ACHN (cell line): Measurements from ENCODE around the gene EMSY.
A peak's percentile ranks its signal among the peaks of the same experiment; 100 is the strongest.
"Not testable (repeated sequence)": the region's sequence is repeated elsewhere in the genome, so short reads cannot be mapped to it uniquely, and the experiment has no call there.

ENCODE experiments used
- DNase-seq: peaks from one replicate; pipeline ENCODE4 v3.0.0-alpha.2; 2015
- in situ Hi-C: cut with HindIII; loops from 2 replicates; pipeline ENCODE4 v1.10.0; 2017; ENCODE audit warnings: low sequenced_read_pairs, low pct_ligation_motif_present, low pct_unique_long_range_greater_than_20kb

EMSY gene

DNA sequence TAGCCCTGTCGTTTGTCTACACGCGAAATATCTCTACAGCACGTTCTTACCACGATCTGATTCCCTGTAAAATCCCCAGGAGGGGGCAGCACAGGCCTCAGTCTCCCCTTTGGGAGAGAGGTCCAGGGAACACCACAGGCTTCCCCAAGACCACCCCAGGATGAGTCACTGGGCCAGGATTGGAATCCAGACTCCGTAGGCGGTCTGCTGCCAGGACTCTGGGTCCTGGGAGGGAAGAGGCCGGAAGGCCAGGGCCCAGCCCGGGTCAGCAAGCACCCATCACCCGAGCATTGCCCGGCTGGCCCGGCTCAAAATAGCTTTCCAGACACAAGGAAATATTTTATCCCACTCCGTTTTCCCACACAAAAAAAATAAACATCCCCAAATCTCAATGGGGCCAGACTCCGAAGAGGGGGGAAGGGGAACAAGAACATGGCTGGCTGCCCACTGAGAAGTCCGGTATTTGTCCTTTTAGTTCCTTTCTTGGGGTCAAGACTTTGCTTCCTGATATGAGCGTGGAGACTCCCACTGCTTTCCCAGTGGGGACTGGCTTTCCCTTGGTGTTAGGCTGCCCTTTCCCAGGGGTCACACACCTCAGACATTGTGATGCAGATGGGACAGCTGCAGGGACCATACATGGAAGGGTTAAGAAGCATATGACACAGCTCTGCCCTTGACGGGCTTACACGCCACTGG lies 134.4 kb downstream of the EMSY start:
- in situ Hi-C loops: no loop called here
- no peak for DNase-seq

DNA sequence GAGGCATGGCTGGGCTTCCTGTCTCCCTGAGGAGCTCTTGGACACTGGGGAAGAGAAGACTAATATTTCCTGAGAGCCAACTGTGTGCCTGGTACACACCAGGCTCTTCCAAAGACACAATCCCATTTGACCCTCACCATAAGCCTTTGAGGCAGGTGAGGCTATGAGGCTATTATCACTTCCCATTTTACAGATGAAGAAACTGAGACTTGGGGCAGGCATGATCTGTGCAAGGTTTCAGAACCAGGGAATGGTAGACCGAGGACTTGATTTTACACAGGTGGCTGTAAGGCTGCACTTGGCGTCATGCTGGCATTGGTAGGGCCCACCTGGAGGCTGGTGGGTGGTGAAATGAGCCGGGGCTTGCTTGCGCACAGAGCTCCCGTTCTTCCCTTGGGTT lies 134.9 kb downstream of the EMSY start:
- no peak for DNase-seq
- in situ Hi-C loops: no loop called here

DNA sequence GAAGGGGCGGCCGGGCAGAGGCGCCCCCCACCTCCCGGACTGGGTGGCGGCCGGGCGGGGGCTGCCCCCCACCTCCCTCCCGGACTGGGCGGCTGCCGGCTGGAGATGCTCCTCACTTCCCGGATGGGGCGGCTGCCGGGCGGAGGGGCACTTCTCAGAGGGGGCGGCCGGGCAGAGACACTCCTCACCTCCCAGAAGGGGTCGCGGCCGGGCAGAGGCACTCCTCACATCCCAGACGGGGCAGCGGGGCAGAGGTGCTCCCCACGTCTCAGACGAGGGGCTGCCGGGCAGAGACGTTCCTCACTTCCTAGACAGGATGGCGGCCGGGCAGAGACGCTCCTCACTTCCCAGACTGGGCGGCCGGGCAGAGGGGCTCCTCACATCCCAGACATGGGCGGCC lies 137.7 kb downstream of the EMSY start:
- DNase-seq, in situ Hi-C loops: not testable (repeated sequence)

DNA sequence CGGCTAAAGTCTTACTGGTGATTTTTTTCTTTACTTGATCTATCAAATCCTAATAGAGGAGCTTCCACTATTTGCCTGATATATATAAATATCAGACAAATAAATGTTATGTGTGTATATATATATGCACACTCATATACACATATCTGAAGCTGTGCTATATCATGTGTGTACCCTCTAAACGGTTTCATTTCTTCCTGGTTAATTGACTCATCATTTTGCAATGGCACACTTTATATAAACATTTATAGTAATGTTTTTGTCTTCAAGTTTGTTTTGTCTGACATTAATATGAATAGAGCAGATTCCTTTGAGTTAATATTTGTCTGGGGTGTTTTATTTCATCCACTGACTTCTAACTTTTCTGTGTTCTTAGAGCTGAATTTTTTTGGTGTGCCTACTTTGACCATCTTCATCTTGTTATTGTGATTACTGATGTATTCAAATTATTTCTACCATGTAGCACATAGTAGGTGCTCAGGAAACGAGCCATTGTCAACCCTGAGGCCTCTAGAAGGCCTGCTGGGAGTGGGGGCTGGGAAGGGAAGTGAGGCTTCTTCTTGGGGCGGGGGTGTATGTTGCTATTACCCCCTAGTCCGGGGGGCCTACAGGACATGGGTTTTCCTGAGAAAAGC lies 143.1 kb downstream of the EMSY start:
- in situ Hi-C loops: no loop called here
- DNase-seq: no peak

DNA sequence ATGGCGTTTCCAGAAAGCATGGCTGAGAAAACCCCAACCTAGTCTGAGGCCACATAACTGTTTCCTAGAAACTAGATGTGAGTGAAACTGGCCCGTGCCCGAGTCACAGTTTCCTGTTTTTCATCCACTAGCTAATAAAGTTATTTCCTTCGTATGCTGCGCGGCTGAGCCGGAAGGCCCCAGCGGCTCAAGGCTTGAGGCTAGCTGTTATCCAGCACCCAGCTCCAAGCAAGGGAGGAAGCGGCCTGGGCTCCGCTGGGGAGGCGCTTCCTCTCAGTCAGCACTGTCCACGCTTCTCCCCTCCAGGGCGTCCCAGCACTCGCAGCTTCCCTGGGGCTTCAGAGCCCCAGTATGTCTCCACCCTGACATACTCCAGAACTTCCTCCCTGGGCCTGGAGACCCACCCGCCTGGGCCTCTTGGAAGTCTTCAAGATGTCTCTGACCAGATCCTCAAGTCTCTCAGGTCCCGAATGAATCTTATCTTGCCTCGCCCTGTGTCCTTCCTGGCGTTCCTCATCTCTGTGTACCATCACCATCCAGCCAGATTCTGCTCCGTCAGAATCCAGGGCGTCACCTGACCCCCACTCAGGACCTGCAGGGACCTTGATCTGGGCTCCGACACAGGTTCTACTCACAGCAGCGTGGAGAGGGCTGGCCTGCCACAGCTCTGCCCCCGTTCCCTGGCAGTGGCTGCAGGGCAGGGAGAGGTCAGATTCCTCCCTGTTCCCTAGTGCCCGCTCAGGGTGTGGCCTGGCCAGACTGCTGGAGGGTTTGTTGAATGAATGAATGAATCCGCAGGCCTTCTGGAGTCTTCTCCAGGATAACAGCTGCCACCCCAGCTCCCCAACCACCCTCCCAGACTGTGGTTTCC lies 143.9 kb downstream of the EMSY start:
- DNase-seq: no peak
- in situ Hi-C loops: no loop called here

DNA sequence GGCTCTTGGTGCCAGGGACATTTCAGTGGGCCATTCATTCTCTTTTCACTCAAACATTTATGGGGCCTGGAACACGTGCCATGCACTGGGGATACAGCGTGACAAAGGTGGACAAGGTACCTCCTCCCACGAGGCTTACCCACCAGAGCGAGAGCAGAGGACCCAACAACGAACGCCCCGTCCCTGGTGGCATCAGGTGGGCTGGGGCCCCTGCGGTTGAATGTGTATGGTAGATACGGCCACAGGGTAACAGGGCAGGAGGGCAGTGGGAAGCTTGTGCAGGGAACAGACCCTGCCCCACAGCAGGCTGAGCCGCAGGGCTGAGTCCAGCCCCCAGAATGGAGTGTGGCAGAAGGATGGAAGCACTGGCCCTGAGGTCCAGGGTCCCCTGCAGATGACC lies 144.7 kb downstream of the EMSY start:
- in situ Hi-C loops: no loop called here
- no peak for DNase-seq

DNA sequence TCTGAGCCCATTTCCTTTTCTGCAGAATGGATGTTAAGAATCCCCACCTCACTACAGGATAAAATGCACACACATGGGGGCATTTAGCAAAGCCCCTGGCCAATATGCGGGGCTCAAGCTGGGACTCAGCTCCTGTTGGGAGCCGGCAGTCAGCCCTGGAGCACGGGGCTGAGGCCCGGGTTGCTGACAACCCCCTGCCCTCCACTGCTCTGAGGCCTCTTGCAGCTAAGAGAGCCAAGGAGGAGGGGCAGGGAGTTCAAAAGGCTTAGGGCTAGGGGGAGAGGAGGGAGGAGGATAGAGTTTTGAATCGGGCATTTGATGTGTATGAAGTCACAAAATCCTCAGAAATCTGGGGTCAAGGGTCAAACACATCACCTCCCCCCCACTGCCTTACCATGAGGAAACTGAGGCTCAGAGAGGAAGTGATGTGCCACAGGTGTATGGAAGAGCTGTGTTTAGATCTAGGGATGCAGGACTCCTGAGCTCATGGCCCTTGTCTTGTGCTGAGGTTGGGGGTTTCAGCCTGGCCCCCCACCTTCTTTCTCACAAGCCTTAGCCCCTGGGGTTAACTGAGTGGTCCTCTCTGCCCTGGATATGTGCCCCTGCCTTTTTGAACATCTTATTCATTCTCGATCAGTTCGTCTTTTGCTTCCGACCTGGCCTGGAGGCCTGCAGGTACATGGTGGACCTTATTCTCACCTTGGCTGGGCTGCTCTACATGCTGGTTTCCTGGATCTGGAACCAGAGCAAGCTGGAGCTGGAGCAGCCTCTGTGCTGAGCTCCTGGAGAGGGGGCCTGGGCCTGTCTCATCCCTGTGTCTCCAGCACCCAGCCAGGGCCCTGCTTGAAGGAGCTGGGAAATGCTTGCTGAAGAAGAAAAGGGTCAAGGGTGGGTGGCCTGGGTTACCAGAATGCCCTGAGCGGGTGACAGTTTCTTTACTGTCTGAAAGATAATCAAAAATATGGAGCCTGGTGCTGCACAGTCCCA lies 145.4 kb downstream of the EMSY start:
- DNase-seq: no peak
- in situ Hi-C loops: no loop called here

DNA sequence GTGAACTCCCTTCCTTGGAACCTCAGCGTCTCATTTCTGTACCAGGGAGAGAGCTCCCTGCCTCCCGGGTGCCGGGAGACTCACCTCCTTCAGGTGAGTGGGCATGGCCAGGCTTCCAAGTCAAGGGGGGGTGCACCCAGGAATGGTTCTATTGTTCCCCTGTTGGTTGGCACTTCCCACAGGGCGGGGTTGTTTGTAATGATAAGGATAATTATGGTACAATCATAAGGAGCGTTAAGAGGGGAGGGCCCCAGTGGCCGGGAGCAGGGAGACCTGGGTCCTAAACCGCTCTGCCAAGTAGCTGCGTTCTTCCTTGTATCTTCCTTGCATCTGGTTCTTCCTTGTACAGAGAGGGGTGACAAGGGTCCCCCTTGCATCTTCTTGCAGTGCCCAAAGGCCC lies 146.6 kb downstream of the EMSY start:
- in situ Hi-C loops: no loop called here
- no peak for DNase-seq

DNA sequence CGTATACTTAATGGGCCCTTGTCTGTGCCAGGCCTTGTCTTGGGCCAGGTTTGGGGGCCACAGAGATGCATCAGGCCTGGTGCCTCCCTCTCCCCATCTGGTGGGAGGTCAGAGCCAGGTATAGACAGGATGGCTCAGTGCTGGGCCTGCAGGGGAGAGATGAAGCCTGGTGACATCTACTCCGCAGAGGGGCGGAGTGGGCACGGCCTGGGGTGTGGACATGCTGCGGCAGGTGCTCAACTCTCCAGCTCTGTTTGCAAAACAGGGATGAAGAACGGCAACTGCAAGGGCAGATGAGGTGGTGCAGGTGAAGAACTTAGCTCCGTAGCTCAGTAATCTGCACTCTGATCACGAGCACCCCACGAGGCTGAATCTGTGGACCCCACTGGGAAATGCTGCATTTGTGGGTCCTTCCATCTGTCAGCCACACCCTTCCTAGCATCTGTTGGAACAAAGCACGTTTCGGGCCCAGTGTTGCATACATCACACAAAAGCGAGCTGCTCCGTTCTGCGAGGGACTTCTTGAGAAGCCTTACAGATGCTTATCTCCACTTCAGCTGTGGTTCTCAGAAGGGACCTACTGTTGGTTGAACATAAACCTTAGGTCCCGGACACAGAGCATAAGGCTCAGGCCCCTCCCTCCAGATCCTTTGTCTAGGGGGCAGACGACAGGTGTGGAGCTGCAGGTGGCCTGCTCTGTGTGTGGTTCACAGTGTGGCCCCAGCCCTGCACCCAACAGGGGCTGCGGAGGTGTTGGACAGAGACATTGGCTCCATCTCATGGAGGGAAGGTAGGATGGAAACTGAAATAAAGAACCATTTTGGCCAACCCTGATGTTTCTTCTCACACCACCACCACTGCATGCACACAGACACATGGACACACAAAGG lies 147.5 kb downstream of the EMSY start:
- in situ Hi-C loops: no loop called here
- DNase-seq: no peak

DNA sequence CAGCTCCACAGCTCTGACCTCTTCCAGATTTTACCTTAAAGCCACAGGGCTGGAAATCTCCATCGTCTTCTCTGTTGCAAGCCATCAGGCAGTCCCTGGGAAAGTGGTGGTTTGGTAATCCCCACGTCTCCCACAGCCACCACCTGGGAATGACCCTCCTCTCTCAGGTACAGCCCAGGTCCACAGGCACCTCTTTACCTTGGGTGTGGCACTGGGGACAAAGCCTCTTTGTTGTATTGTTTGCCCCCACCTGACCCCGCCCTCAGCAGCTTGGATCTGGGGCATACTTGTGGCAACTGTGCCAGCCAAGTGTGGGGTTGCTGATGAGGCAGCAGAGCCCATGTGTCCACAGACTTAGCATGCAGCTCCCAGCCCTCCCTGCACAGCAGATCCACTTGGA lies 148.1 kb downstream of the EMSY start:
- no peak for DNase-seq
- in situ Hi-C loops: no loop called here

DNA sequence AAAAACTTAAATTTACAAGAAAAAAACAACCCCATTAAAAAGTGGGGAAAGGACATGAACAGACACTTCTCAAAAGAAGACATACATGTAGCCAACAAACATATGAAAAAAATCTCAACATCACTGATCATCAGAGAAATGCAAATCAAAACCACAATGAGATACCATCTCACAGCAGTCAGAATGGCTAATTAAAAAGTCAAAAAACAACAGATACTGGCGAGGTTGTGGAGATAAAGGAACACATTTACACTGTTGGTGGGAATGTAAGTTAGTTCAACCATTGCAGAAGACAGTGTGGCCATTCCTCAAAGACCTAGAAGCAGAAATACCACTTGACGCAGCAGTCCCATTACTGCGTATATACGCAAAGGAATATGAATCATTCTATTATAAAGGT lies 150.3 kb downstream of the EMSY start:
- DNase-seq, in situ Hi-C loops: not testable (repeated sequence)

DNA sequence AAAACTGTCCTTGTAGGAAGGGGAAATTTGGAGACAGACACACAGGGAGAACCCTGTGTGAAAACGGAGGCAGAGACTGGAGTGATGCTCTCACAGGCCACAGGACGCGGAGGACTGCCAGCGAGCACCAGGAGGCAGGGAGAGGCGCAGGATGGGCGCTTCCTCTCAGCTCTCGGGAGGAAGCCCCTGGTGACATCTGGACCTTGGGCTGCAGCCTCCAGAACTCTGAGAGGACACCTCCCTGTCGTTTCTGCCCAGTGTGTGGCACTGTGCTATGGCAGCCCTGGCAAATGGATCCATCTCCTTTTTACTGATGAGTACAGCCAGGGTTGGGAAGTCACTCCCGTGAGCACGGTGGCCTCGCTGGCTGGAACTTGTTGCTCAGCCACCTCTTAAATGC lies 151.8 kb downstream of the EMSY start:
- in situ Hi-C loops: no loop called here
- no peak for DNase-seq

DNA sequence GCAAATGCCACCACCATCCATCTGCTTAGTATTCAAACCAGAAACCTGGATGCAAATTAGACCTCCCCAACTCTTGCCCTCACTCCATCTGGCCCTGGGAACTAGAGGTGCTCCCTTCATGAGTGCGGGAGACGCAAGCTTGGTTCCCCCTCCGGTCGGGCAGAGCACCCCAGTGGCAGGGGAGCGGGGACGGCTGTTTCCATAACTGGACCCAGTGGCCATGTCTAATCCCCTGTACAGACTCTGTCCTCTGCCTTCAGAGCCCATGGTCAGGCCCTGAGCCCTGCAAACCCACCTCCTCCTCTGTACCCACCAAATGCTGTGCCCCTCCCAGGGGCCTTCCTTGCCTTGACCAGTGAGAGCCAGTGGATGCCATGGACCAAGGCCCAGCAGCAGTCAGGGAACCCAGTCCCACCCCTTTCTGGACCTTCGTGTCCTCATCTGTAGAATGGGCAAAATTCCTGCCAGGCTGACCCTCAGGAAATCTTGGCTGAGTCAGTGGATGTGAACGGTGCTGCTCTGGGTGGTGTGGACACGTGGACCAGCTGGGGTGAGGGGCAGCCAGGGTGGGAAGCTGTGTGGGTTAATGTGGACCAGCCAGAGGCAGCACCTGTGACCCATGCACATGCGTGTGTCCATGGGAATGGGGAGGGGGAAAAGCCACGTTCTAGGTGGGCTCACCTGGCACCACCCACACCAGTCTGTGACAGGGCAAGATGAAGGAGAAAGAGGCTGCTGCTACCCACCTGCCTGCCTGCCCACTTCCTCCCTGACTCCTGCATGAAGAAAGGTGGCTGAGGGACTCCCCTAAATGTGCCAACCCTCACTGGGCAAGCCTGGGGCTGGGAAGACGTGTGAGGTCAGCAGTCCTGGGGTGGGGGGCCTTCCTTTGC lies 153.0 kb downstream of the EMSY start:
- in situ Hi-C loops: no loop called here

DNA sequence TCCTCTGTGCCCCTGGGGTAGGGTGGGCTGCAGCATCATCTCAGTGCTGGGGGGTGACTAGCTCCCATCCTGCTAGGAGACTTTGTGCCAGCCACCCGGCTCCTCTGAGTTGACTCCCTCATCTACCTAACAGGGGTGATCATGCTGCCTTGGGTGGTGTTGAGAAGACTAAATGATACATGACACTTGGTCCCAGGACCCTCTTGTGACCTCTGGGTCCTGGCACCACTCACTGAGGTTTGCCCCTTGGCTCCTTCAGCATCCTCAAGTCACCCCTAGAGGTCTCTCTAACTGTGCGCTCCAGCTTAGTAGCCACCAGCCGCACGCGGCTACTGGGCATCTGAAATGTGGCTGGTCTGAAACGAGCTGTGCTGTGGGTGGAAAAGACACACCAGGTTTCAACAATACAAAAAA lies 153.6 kb downstream of the EMSY start:
- in situ Hi-C loops: no loop called here
- peak; percentile 56 for DNase-seq

More for the DNA sequence above, 153.0 kb downstream of the EMSY start:
- no peak for DNase-seq

DNA sequence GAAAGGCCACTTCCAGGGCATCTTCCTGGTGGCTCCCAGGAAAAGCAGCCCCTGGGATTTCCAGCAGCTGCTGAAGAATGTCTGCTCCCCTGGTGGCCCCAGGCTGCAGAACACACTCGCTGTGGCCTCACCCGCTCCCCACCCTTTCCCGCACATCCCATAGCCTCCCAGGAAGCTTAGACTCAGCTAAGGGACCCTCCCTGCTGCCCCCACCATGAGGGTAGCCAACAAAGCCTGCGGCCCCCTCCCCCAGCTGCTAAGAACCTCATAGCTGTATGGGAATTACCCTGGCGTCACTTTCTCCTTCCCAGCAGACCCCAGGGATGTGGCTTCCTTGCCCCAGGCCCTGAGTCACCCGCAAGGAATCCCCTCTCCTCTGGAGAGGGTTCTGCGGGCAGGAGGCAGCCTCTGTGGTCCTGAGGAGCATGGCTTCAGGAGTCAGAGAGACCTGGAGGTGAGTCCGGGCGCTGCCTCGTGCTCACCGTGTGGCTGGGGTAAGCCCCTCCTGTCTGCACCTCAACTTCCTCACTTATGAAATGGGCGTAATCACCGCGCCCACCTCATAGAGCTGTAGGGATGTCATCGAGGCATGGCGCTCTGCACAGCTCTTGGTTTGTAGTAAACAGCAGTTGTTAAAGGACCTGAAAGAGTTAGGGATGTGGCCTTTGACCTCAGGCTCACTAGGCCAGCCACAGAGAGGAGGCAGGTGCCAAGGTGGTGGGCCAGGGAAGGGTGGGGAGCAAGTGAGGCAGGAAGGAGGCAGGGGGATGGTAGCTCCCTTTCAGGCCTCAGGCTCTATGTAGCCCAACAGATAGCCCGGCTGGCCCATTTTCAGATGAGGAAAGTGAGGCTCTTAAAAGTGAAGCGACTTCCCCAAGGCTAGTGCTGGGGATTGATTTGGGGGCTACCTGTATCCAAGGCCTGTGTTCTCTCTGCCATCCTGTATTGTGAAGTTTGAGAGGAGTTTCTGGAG lies 154.5 kb downstream of the EMSY start:
- DNase-seq: no peak
- in situ Hi-C loops: no loop called here
